Measurements from ENCODE around the gene FASTKD3. TPM values are rescaled to one million over a fixed set of nuclear protein-coding genes. Genes with fewer than 3 reads are reported as not detected.

The FASTKD3 gene
- total RNA-seq, 1 experiment from 2014 or later = 16.4 TPM

DNA sequence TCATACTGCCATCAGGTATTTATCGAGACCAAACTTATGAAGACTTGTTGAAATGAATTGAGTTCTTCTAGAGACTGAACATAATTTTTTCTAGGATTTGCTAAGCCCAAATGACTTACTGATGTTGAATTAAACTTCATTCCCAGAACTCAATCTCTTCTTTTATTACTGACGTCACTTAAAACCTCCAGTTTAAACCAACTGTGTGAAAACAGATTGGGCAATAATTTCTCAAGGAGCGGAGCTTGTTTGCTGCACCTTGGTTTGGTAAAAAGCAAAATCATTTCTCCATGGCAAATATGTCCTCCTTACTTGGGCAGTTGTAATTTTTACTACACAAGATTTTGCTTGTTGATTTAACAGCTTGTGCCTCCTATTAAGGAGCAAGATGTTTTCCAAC is 55.3 kb downstream of the FASTKD3 start:
- no peak for DNase-seq
- Histone ChIP-seq H3K27me3 (ENCODE audit: control insufficient read depth, insufficient read depth, low read length) (no peaks in the 10 kb centered on the region), H3K4me3 (ENCODE audit: insufficient read depth, low read depth, low read length) (no peak overlapping the region), H3K36me3 (replicated peaks; ENCODE audit: control insufficient read depth, insufficient read depth, low read length) (peaks cover 12% of the 10 kb centered on the region)

- no peak for DNase-seq
- Histone ChIP-seq H3K27me3 (ENCODE audit: control insufficient read depth, insufficient read depth, low read length) (no peaks in the 10 kb centered on the region), H3K4me3 (ENCODE audit: insufficient read depth, low read depth, low read length) (no peak overlapping the region), H3K36me3 (replicated peaks; ENCODE audit: control insufficient read depth, insufficient read depth, low read length) (peaks cover 17% of the 10 kb centered on the region)
These were observed 55.8 kb downstream of the FASTKD3 start for GRCh38 chr5:7813007-7813406.

- Histone ChIP-seq H3K27me3 (ENCODE audit: control insufficient read depth, insufficient read depth, low read length) (no peaks in the 10 kb centered on the region), H3K36me3 (replicated peaks; ENCODE audit: control insufficient read depth, insufficient read depth, low read length) (peaks cover 18% of the 10 kb centered on the region), H3K4me3 (ENCODE audit: insufficient read depth, low read depth, low read length) (no peak overlapping the region)
- DNase-seq = no peak
These were observed 57.1 kb downstream of the FASTKD3 start for GRCh38 chr5:7811715-7812114.

Other genes starting within 250 kb of the FASTKD3 start
- gene CFAP90, start 17.9 kb downstream of the FASTKD3 start, total RNA-seq (2014; rRNA removed; shearing (Covaris generic)) = 0.33 TPM in 1 of 2 replicates, not detected in the other
- gene MTRR, start 117 bp upstream of the FASTKD3 start, total RNA-seq (2014; rRNA removed; shearing (Covaris generic)) = 30.3 and 31.2 TPM in 2 replicates

Data from H7 (cell line).